LHCN-M2 (cell line): ENCODE measurements around the gene SEMA5A. TPM values are rescaled to one million over a fixed set of nuclear protein-coding genes. Genes with fewer than 3 reads are reported as not detected.
A peak's percentile ranks its signal among the peaks of the same experiment; 100 is the strongest.
"Not testable (repeated sequence)": the region's sequence is repeated elsewhere in the genome, so short reads cannot be mapped to it uniquely, and the experiment has no call there.

Experiments
- DNase-seq: peaks from one replicate; pipeline ENCODE4 v3.0.0-alpha.2; 2012; ENCODE audit warnings: low read depth
- total RNA-seq: library from RNA; depleted of rRNA; stranded (reverse); fragments of >200 nt; gene quantifications from 2 replicates; pipeline ENCODE4 v1.2.3, GENCODE V29; 2014

The SEMA5A gene
- total RNA-seq, 1 experiment from 2014 or later, result 11.4 TPM

GRCh38 chr5:9440517-9440916, 105.4 kb downstream of the SEMA5A start:
- DNase-seq, result peak; percentile 75

DNA sequence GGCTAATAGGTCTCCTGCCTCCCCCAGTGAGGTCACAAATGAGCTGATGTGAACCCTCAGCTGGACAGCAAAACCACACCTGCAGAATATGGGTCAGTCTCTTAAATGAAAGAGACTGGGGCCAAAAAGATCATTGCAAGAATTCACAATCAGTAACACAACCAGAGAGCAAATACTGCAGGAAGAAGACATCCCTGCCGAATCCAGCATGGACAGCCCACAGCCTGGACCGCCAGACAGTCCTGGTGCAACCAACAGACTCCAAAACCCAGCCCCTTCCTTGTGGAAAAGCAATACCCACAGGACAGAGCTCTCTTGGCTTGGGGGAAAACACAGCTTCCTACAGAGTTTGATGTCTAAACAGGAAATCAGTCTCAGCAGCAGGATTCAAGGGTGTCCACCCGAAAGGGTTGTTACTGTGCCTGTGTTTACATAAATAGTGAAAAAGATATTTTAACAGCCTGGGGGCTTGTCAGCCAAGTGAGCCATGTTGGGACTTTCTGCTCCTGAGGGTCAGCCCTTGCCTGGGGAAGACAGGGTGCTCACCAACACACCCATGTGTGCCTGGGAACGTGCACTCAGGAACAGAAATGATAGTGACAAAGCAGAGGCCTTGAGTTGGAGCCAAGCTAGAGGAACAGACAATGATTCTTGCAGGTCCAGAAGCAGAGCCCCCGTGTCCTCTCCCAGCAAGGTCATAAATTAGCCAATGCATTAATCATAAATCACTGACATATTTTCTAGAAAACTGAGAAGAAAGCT, 106.2 kb downstream of the SEMA5A start:
- no peak for DNase-seq

DNA sequence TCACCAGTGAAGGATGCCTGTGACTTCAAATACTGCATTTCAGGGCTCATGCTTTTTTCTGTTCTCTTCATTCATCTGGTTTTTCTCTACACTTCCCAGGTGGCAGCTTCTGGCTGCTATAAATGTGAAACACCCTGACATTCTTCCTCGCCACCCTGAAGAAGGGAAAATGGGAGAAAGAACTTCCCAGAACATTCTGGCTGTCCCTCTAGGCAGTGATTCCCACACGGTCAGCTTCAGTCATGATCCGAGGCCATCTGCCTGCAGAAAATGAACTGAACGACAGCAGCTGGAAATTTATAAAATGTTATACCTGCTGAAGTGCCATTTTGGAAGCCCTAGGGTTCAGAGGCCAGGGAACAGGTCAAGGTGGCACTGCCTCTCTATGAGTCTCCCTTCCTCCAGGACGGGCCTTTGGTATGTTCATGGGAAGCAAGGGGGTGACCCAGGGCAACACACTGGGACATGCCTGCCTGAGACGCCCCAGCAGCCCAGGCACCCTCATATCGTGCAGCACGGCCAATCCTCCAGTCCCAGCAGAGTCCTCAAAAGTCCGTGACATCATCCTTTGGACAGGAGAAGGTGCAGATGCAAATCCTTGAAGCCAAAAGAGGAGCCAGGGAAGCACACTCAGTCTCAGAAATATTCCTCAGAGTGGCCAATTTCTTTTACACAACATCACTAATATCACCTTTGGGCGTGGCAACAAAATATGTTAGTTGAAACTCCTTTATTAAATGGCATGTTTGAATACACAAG, 107.1 kb downstream of the SEMA5A start:
- DNase-seq, result no peak

- DNase-seq, result peak; percentile 94
Observed at GRCh38 chr5:9437741-9438240, 108.1 kb downstream of the SEMA5A start.

- DNase-seq, result no peak
Observed at GRCh38 chr5:9431496-9432258, 114.2 kb downstream of the SEMA5A start.

GRCh38 chr5:9431151-9431495, 114.8 kb downstream of the SEMA5A start:
- no peak for DNase-seq

GRCh38 chr5:9430306-9430705, 115.6 kb downstream of the SEMA5A start:
- DNase-seq, result no peak

GRCh38 chr5:9429691-9430215, 116.1 kb downstream of the SEMA5A start:
- no peak for DNase-seq

DNA sequence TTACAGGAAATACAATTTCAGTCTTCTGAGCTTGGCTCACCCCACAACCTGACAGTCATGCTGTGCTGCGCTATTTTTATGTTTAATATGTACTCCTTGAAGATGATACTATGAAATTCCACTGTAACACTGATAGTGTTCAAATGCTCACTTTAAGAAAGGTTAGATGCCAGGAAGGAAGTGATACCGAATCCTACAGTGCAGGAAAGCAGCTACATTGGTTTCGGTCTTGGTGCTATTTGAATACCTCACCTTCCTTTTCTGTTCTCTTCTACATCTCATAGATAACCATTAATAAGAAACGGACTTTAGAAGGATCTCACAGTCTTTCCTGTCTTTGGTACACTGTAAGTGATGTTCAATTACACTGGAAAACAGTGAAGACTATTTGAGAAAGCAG, 117.6 kb downstream of the SEMA5A start:
- no peak for DNase-seq

- no peak for DNase-seq
Observed at GRCh38 chr5:9425710-9426109, 120.2 kb downstream of the SEMA5A start.

- peak; percentile 59 for DNase-seq
Observed at GRCh38 chr5:9423571-9423970, 122.3 kb downstream of the SEMA5A start.

GRCh38 chr5:9421884-9422283, 124.0 kb downstream of the SEMA5A start:
- DNase-seq, result peak; percentile 40

DNA sequence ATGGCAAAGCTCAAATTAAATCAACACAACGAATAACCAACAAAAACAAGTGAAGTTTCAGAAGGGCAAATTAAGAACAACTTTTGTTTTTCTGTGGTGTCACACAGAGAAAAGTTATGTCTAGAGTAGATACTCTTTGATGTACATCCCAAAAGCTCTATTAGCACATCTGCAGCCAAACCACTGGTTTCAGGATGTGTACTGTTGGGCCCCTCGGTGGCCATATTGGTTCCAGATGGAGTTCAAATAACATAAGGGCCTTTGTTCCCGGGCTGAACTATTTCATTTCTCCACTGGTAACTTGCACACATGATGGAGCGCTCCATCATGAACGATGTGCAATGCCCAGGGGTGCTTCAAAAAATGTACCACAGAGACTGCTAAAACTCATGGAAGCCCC, 126.1 kb downstream of the SEMA5A start:
- no peak for DNase-seq

- no peak for DNase-seq
Observed at GRCh38 chr5:9415566-9415965, 130.3 kb downstream of the SEMA5A start.

DNA sequence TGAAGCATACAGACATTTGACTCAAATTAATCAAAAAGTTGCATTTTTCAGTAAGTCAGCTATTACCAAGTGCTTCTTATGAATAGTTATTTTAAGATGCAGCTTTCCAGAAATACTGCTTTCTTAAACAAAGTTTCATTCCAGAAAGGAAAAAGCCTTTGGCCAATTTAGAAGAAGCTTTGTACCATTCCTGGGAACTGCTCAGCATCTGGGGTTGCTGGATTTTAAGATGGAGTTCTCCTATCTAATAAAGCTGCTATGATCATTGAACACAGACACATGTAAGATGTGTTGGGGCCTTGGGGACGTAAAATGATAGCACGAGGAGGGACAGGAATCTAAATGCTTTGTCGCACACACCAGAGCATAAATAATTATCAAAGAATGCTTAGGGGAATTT, 130.8 kb downstream of the SEMA5A start:
- DNase-seq, result no peak

DNA sequence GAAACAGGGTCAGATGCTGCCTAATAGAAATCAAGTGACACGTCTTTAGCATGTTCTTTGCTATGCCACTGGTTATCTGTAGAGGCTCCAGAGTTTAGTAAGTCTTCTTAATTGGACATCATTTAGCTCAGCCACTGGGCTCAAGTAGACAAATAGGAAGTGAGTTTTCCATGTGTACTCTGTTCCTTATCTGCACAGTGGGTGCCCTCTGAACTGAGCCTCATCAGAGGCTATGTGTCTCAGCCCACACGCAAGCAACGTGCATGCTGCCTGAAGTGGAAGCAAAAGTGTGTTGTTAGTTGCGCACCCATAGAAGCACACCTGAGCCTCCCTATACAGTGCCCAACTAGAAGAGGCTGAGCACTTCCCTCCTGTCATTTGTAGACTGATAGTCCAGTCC, 134.7 kb downstream of the SEMA5A start:
- DNase-seq, result no peak

GRCh38 chr5:9409413-9409960, 136.4 kb downstream of the SEMA5A start:
- no peak for DNase-seq

DNA sequence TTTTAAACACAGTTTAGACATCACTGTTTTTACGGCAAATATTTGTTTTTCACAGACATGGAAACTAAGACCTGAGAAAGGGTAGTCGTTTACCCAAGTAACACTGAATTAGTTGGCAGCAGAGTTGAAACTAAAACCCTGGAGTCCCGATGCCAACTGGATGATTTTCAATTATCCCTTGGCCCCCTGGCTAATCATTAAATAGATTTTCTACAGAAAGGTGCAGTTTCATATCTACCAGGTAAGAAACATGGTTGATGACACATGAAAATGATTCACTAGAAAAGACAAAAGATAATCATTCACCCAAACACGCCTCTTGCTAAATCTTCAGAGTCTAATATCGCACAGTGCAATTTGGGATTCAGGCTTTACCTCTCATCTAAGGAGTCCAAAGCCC, 136.9 kb downstream of the SEMA5A start:
- no peak for DNase-seq

DNA sequence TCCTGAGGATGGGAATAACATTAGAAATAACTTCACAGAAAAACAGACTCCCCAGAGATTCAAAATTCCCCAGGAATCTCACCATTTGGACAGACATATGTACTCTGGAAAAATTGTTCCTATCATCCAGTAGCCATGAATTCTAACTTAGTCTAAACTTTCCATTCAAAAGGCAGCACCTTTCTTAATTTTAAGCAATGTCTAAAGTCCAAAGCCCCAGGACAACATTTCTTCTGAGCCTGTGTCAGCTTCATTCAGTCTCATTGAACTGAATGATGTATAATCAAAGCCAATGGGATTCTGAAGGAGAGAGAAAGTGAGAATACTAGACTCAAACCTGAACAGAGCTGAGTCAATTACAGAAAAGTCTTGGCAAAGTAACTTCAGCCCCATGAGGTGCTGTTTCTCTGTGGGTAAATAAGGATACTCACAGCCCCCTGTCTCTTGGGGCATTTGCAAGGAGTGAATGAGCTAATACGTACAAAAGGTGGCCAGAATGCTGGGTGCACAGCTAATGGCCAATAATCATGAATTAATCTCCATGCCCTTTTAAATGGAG, 140.6 kb downstream of the SEMA5A start:
- DNase-seq, result no peak

- DNase-seq, result peak; percentile 18
Observed at GRCh38 chr5:9401786-9402472, 143.9 kb downstream of the SEMA5A start.

- DNase-seq, result not testable (repeated sequence)
Observed at GRCh38 chr5:9399783-9400182, 146.1 kb downstream of the SEMA5A start.
